CD4-positive, alpha-beta T cell treated with Interleukin-15 for 4 hours (primary cell): ENCODE measurements around the gene TWF2.
"Not testable (repeated sequence)": the region's sequence is repeated elsewhere in the genome, so short reads cannot be mapped to it uniquely, and the experiment has no call there.

ENCODE experiments used
- DNase-seq: peaks from one replicate; pipeline ENCODE4 v3.0.0-alpha.2; 2020; ENCODE audit warnings: low spot score

The TWF2 gene

DNA sequence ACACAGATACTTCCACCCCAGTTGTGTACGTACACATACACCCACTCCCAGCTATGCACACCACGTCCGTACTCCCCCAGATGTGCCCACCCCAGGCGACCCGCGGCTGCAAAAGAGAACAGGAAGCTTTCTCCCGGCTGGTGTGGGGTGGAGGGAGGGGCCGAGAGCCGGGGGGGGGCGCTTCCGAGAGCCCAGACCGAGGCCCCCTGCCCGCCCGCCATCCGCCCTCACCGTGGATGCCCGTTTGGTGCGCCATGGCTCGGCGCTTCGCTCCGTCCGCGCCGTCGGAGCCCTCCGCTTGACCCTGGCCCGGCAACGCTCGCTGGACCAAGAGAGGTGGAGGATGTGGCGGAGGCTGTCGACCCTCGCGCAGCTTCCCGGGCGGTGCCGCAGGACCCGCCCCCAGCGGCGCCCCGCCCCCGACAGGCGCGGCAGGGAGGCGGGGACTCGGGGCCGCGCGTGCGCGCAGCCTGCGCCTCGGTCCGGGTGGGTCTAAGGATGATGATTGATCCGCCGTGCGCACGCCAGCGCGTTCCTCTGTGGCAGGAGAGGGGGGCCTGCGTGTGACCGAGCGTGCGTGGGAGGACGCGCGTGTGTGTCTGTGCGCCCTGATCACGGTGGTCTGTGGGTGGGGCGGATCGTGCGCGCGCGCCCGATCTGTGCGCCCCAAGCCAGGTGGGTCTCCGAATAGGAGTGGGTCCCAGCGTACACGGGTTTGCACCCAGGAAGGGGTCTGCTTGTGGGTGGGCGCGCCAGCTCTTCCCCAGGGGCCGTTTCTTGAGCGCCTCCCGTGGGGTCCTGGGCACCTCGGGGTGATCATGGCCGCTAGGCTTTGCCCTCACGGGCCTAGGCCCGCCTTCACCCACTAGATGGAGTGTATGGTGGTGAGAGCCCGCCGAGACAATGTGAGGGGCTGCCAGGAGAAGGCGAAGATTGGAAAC lies at the start of gene TWF2:
TSS of gene TWF2 (minus strand) at position 398 of the 941 bp plus-strand sequence. CDS start at position 256, 142 bp downstream.
- DNase-seq: peak; percentile 89

GRCh38 chr3:52288674-52289073 lies 49.7 kb upstream of the TWF2 start:
- no peak for DNase-seq

DNA sequence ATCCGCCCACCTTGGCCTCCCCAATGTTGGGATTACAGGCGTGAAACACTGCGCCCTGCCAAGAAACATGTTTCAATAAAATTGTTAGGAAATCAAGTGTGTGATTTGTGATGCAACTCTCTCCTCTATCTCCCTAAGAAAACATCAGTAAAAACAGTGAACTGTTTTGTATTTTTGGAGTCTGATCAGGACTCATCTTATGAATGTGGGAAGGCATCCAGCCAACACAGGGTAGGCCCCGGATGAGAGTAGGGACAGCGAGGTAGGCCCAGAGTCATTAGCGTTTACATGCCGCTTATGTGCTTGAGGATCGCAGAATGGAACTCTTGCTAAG lies 47.8 kb upstream of the TWF2 start:
- no peak for DNase-seq

DNA sequence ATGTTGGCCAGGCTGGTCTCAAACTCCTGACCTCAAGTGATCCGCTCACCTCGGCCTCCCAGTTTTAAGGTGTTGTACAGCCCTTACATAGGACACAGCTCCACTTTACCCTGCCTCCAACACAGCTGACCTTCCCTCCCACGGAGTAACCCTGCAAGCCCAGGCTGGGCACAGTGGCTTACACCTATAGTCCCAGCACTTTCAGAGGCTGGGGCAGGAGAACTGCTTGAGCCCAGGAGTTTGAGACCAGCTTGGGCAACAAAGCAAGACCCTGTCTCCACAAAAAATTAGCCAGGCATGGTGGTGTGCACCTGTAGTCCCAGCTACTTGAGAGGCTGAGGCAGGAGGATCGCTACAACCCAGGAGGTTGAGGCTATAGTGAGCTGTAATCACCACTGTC lies 45.1 kb upstream of the TWF2 start:
- not testable (repeated sequence) for DNase-seq

DNA sequence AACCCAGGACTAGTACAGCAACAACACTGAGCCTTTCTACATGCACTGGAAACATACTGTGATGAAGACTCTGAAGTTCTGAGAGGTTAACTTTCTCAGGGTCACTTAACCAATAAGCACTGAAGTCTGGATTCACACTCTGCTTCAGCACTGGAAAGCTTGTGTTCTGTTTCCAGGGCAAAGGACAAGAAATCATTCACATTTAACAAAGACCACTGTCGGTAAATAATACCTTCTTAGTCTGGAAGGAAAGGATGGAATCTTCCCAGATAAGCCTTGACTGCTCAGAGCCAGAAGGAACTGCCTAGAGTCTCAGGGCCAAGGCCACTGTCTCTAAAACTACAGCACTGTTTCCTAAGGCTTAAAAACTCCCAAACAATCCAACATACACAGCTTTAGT lies 44.3 kb upstream of the TWF2 start:
- DNase-seq: no peak

GRCh38 chr3:52281981-52282801 lies 43.2 kb upstream of the TWF2 start:
- DNase-seq: peak; percentile 73

DNA sequence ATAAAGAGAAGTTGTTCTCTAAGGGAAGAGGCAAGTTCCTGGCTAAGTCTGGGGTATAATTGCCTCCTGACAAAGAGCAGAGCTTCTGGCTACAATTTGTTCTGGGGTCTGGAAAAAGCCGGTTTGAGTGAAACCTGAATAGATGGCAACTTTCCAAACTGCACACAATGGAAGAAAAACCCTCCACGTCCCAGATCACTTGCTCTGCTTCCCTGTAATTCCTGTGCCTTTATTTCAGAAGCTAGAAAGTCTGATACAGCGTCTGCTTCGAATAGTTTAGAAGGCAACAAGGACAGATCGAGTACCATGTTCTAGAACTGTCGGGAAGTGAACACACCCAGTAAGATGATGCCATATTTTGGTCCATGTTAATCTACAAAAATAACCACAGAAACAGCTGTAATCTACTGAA lies 41.1 kb upstream of the TWF2 start:
- DNase-seq: no peak

- no peak for DNase-seq
Measured at GRCh38 chr3:52279596-52279995, 40.6 kb upstream of the TWF2 start.

DNA sequence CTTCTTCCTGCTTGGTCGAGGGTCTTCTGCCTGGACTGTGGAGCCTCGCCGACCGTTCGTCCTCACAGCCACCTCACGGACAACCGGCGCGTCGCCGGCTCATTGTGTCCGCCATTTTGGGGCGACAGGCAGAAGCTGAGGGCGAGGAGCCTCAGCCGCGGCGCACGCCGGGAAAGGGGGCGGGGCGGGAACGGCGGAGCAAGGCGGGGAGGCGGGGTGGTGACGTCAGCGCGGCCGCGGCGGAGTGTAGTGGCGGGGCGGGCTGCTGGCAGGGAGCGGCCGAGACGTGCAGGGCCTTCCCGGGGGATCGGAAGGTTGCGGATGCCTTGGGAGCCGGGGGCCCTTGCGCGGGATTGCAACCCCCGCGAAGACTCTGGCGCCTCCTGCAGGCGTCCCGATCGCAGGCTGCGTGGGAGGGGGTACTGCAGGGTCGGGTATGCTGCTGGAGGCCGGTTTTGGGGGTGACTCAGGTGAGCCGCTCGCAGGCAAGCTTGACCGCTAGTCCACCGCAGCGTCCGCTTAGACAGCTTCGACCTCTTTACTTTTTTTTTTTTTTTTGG lies 39.6 kb upstream of the TWF2 start, which contains the start of gene WDR82:
TSS of gene WDR82 (minus strand) at position 140 of the 560 bp plus-strand sequence. CDS start 288 bp downstream, outside the sequence.
- DNase-seq: peak; percentile 96

DNA sequence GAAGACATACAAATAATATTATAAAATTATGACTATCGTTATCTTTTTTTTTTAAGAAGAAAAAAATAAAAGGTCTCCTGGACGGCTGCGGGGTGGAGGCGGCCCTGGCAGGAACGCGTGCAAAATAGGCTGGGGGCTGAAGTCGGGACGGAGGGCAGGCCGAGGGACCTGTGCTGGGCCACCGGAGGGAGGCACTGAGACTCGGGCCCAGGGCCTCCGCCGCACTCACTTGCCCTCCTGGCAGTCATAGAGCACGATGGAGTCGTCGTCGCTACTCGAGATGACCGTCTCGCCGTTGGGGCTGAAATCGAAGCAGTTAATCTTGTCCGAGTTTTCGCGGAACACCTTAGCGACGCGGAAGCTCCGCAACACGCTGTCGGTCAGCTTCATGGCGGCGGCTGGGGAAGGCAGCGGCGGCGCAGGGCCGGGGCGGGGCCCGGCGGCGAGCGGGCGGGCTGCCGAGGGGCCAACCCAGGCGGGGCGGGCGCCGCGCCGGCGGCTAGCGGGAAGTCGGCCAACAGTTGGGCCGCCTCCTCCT lies 39.1 kb upstream of the TWF2 start:
- peak; percentile 52 for DNase-seq

- DNase-seq: peak; percentile 72
Measured at GRCh38 chr3:52277071-52277964, 38.4 kb upstream of the TWF2 start.

GRCh38 chr3:52274781-52275180 lies 35.8 kb upstream of the TWF2 start:
- not testable (repeated sequence) for DNase-seq

DNA sequence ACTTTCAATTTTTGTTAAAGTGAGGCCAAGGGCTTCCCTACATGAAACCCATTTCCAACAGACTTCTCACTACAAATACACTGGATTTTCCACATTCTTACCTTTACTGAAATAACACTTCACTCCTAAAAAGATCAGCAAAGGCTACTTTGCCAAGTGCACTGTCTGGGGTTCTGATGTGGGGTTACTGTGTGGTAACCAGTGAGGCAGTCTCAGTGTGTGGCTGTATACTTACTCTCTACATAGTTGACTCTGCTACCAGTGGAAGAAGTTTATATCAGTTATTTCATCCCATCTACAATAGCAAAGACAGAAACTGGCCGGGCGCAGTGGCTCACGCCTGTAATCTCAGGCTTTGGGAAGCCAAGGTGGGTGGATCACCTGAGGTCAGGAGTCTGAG lies 33.9 kb upstream of the TWF2 start:
- DNase-seq: no peak

DNA sequence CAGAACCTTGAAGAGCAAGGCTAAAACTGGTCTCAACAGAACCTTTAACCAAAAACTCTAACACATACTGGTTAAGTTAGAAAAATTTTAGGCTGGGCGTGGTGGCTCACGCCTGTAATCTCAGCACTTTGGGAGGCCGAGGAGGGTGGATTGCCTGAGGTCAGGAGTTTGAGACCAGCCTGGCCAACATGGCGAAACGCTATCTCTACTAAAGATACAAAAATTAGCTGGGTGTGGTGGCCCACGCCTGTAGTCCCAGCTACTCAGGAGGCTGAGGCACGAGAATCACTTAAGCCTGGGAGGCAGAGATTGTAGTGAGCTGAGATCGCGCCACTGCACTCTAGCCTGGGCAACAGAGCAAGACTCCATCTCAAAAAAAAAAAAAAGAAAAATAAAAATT lies 33.2 kb upstream of the TWF2 start:
- DNase-seq: not testable (repeated sequence)

- no peak for DNase-seq
Measured at GRCh38 chr3:52270252-52270754, 31.3 kb upstream of the TWF2 start.

DNA sequence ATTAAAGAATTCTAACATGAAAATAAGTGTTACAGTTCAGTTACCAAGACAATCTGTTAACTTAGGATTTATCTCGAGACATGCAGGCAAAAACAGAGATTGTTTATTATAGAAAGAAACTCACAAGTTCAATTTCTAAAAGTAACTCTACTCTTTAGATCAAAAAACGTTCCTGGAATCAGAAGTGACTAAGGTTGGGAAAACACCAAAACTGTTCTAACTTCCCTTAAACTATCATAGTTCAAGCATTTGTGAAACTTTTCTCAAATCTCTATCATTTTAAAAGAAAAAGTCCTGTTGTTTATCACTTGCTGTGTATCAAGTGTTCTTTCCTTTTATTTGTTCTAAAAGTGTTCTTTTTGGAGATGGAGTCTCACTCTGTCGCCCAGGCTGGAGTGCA lies 30.8 kb upstream of the TWF2 start:
- DNase-seq: peak; percentile 59

DNA sequence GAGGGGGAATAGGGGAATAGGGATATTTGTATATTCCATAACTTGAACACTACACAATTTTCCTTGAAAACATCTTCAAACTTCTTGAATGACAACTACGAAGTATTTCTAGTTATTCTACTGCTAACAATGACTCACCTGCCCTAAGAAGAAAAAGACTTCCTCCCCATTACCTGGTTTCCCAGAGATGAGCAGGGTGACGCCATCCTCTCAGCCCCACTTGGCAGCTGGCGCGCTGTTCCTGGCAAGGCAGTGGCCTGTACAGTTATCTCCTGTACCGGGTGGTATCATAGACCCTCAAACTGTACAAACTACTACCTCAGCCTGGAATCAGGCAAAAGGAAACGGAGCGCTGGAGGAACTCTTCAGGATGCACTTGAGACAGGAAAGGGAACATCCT lies 29.1 kb upstream of the TWF2 start:
- peak; percentile 78 for DNase-seq

DNA sequence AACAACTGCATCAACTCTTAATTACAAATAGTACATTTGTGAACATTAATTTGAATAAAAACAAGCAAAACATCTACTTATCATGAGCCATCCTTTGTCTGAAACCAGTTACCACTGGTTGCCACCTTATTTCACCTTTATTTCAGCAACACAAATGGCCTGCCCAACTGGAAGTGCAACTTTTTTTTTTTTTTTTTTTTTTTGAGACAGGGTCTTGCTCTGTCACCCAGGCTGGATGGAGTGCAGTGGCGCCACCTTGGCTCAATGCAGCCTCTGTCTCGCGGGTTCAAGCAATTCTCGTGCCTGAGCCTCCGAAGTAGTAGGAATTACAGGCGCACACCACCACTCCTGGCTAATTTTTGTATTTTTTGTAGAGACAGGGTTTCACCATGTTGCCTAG lies 26.4 kb upstream of the TWF2 start:
- no peak for DNase-seq

- DNase-seq: no peak
Measured at GRCh38 chr3:52262447-52262846, 23.5 kb upstream of the TWF2 start.

- no peak for DNase-seq
Measured at GRCh38 chr3:52259448-52259847, 20.5 kb upstream of the TWF2 start.

- no peak for DNase-seq
Measured at GRCh38 chr3:52259035-52259434, 20.1 kb upstream of the TWF2 start.
